Erythroblast (primary cell): Measurements from ENCODE around the gene PIGL.

Experiments
- GATA1 ChIP-seq: IDR thresholded peaks from 2 replicates; pipeline ENCODE4 v1.6.1; 2011; ENCODE audit warnings: low read depth, mild to moderate bottlenecking, control low read depth, low read length, moderate library complexity
- POLR2A ChIP-seq: IDR thresholded peaks from 2 replicates; pipeline ENCODE4 v1.6.1; 2011; ENCODE audit warnings: mild to moderate bottlenecking, low read length

DNA sequence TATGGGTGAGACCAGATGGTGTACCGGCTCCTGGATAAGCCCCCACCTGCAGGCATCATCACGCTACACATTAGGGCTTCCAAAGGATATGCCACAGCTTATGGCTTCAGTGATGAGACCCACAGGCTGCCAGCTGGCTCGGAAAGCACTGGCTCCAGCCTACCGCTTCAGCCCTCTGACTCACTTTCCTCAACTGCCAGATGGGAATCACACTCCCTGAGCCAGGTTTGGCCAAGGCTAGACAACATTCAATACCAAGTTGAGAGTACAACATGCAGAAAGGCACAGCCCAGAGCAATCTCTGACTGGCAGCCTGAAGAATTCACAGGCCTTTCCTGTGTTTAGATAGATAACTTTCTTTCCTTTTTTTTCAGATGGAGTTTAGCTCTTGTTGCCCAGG, 126.0 kb downstream of the PIGL start:
- no peak for TF ChIP-seq POLR2A
- TF ChIP-seq GATA1 = no peak
